GM18907 (cell line): Measurements from ENCODE around the gene CFAP58.

ENCODE experiments used
- ATAC-seq: cut with Tn5 transposase; IDR thresholded peaks from one replicate; pipeline ENCODE4 v1.9.1; 2021; ENCODE audit warnings: mild to moderate bottlenecking, moderate library complexity; ENCODE audit not compliant: unreplicated experiment

CFAP58 gene

GRCh38 chr10:104321725-104322415 lies 31.8 kb upstream of the CFAP58 start:
- peak; percentile 4 for ATAC-seq

GRCh38 chr10:104322416-104322782 lies 31.2 kb upstream of the CFAP58 start:
- ATAC-seq: peak; percentile 64

GRCh38 chr10:104323085-104323484 lies 30.5 kb upstream of the CFAP58 start:
- no peak for ATAC-seq

- ATAC-seq: no peak
Measured at GRCh38 chr10:104323760-104324201, 29.9 kb upstream of the CFAP58 start.

GRCh38 chr10:104324221-104324686 lies 29.4 kb upstream of the CFAP58 start:
- no peak for ATAC-seq

- ATAC-seq: no peak
Measured at GRCh38 chr10:104324931-104325330, 28.7 kb upstream of the CFAP58 start.

GRCh38 chr10:104325436-104326435 lies 27.9 kb upstream of the CFAP58 start:
- no peak for ATAC-seq

GRCh38 chr10:104326991-104327610 lies 26.5 kb upstream of the CFAP58 start:
- no peak for ATAC-seq

GRCh38 chr10:104327745-104328645 lies 25.6 kb upstream of the CFAP58 start:
- ATAC-seq: no peak

GRCh38 chr10:104328646-104328895 lies 25.1 kb upstream of the CFAP58 start:
- no peak for ATAC-seq

GRCh38 chr10:104328896-104329710 lies 24.5 kb upstream of the CFAP58 start:
- peak; percentile 55 for ATAC-seq

GRCh38 chr10:104329735-104330134 lies 23.9 kb upstream of the CFAP58 start:
- ATAC-seq: no peak

- ATAC-seq: no peak
Measured at GRCh38 chr10:104330168-104331110, 23.2 kb upstream of the CFAP58 start.

- ATAC-seq: no peak
Measured at GRCh38 chr10:104331208-104331838, 22.3 kb upstream of the CFAP58 start.

GRCh38 chr10:104332243-104333031 lies 21.2 kb upstream of the CFAP58 start:
- ATAC-seq: no peak

GRCh38 chr10:104333032-104333727 lies 20.5 kb upstream of the CFAP58 start:
- ATAC-seq: no peak
